Mucosa of stomach (tissue), 1 donor: ENCODE measurements around the gene BRIX1.
A peak's percentile ranks its signal among the peaks of the same experiment; 100 is the strongest.

ENCODE experiments used
- H3K27me3 ChIP-seq: one replicate; pipeline ENCODE4 v1.7.0; 2013; ENCODE audit warnings: mild to moderate bottlenecking, low read length; ENCODE audit not compliant: control insufficient read depth, insufficient read depth
- H3K36me3 ChIP-seq: one replicate; pipeline ENCODE4 v1.7.0; 2013; ENCODE audit warnings: low read length; ENCODE audit not compliant: control insufficient read depth, insufficient read depth
- H3K4me1 ChIP-seq: one replicate; pipeline ENCODE4 v1.7.0; 2013; ENCODE audit warnings: mild to moderate bottlenecking, low read length; ENCODE audit not compliant: control insufficient read depth, insufficient read depth
- H3K4me3 ChIP-seq: one replicate; pipeline ENCODE4 v1.7.0; 2013; ENCODE audit warnings: low read length
- H3K9ac ChIP-seq: one replicate; pipeline ENCODE4 v1.7.0; 2013; ENCODE audit warnings: mild to moderate bottlenecking, low read length, moderate library complexity
- H3K9me3 ChIP-seq: one replicate; pipeline ENCODE4 v1.7.0; 2013; ENCODE audit warnings: mild to moderate bottlenecking, low read length, moderate library complexity; ENCODE audit not compliant: control insufficient read depth
- donor health status: Pancreatic carcinoma.

The BRIX1 gene

GRCh38 chr5:34894716-34895115, 20.8 kb upstream of the BRIX1 start:
- Histone ChIP-seq H3K36me3 (no peaks in the 10 kb centered on the region), H3K27me3 (no peaks in the 10 kb centered on the region), H3K4me1 (no peaks in the 10 kb centered on the region), H3K4me3 (no peak overlapping the region), H3K9me3 (no peaks in the 10 kb centered on the region), H3K9ac (no peak overlapping the region)

DNA sequence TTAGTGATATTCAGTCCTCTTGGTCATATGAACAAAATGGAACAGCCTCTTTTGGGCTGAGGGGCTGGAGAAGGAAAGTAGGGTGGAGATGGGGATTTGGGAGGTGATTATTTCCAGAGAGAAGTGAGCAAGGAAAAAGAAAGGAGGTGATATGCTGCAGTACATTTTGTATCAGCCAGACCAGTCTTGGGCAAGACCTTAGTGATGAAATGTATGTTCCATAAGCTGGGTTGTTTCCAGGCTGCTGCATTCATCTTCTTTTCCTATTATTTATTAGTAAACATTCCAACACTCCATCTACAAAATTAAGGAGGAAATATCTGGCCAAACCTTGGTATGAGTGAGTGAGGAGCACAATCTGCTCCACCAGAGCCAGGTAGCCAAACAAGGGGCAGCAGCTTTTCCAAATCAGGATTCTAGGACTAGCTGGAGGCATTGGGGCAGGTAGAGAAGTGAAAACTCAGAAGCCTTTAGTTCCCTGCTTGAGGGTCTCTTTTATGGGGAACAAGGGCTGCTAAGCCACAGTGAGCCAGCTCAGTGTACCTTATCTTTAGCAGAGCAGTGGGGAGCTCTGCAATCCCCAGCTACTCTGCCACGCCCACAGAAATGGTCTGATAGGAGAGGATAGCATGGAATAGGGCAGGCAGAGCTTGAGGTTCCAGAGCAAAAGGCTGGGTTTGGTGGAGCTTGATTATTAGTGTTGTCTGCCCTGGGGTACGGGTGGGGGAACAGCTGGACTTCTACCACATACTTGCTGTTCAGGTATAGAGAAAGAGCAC, 19.7 kb upstream of the BRIX1 start:
- H3K27me3 ChIP-seq, result no peaks in the 10 kb centered on the region
- H3K4me1 ChIP-seq, result no peaks in the 10 kb centered on the region
- no peaks in the 10 kb centered on the region for H3K9me3 ChIP-seq
- H3K36me3 ChIP-seq, result no peaks in the 10 kb centered on the region
- H3K9ac ChIP-seq, result no peak overlapping the region
- no peak overlapping the region for H3K4me3 ChIP-seq

- Histone ChIP-seq H3K4me1 (no peaks in the 10 kb centered on the region), H3K4me3 (no peak overlapping the region), H3K27me3 (no peaks in the 10 kb centered on the region), H3K9ac (no peak overlapping the region), H3K9me3 (no peaks in the 10 kb centered on the region), H3K36me3 (no peaks in the 10 kb centered on the region)
Measured at GRCh38 chr5:34897646-34898045, 17.9 kb upstream of the BRIX1 start.

GRCh38 chr5:34898258-34898895, 17.1 kb upstream of the BRIX1 start:
- no peak overlapping the region for H3K4me3 ChIP-seq
- H3K36me3 ChIP-seq, result no peaks in the 10 kb centered on the region
- H3K4me1 ChIP-seq, result no peaks in the 10 kb centered on the region
- no peaks in the 10 kb centered on the region for H3K9me3 ChIP-seq
- H3K9ac ChIP-seq, result no peak overlapping the region
- H3K27me3 ChIP-seq, result no peaks in the 10 kb centered on the region

DNA sequence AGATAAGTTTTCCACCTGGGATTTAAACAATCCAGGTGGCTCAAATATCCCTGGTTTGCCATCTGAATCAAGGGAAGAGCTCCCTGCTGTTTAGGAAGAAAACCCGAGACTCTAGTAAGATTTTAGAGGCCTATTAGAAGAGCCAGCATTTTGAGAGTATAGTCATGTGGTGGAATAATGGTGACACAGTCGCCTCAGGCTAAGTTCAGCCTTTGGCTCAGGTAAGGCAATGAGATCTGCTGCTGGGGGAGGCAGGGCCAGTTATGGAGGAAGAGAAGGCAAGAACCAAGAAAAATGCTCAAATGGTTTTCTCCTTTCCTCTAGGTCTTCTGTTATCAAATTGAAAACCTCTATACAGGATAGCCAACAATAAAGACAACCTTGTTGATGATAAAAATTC, 16.4 kb upstream of the BRIX1 start:
- H3K4me3 ChIP-seq, result no peak overlapping the region
- H3K27me3 ChIP-seq, result no peaks in the 10 kb centered on the region
- no peaks in the 10 kb centered on the region for H3K9me3 ChIP-seq
- no peak overlapping the region for H3K9ac ChIP-seq
- H3K36me3 ChIP-seq, result no peaks in the 10 kb centered on the region
- no peaks in the 10 kb centered on the region for H3K4me1 ChIP-seq

GRCh38 chr5:34900652-34901051, 14.9 kb upstream of the BRIX1 start:
- Histone ChIP-seq H3K4me1 (no peaks in the 10 kb centered on the region), H3K9me3 (no peaks in the 10 kb centered on the region), H3K27me3 (no peaks in the 10 kb centered on the region), H3K36me3 (no peaks in the 10 kb centered on the region), H3K9ac (no peak overlapping the region), H3K4me3 (no peak overlapping the region)

DNA sequence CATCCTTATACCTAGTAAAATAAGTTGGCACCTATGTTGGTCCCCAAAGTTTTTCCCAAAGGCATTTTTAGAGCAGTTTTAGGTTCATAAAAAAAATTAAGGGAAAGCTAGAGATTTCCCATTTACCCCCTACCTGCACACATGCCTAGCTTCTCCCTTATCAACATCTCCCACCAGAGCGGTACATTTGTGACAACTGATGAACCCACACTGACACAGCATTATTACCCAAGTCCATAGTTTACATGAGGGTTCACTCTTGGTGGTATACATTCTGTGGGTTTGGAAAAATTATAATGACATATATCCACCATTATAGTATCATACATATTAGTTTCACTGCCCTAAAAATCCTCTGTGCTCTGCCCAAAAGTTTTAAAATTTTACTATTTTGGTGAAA, 12.3 kb upstream of the BRIX1 start:
- Histone ChIP-seq H3K27me3 (no peaks in the 10 kb centered on the region), H3K4me1 (no peaks in the 10 kb centered on the region)

GRCh38 chr5:34905564-34905963, 9.9 kb upstream of the BRIX1 start:
- H3K9ac ChIP-seq, result no peak overlapping the region
- H3K4me3 ChIP-seq, result no peak overlapping the region
- H3K4me1 ChIP-seq, result no peaks in the 10 kb centered on the region
- no peaks in the 10 kb centered on the region for H3K27me3 ChIP-seq
- no peaks in the 10 kb centered on the region for H3K9me3 ChIP-seq
- no peaks in the 10 kb centered on the region for H3K36me3 ChIP-seq

More for the DNA sequence above, 12.3 kb upstream of the BRIX1 start:
- no peak overlapping the region for H3K4me3 ChIP-seq
- no peaks in the 10 kb centered on the region for H3K36me3 ChIP-seq
- no peak overlapping the region for H3K9ac ChIP-seq
- no peaks in the 10 kb centered on the region for H3K9me3 ChIP-seq

DNA sequence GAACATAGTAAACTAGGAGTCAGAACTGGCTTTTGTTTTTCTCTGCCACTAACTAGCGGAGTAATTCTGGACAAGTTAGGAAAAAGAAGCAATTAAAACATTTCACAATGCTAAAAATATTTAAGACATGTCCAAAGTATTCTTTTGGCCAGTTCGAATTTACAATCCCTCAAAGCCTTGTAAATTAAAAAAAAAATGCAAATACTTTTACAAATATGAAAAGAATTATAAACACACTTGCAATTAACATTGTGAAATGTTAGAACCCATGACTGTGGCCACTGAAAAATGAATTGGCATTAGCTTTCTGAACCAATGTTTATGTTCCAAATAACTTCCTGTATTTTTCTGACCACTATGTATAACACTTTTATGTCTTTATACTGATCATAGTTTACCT, 2.4 kb upstream of the BRIX1 start:
- Histone ChIP-seq H3K4me3 (no peak overlapping the region), H3K27me3 (no peaks in the 10 kb centered on the region), H3K9ac (no peak overlapping the region), H3K9me3 (no peaks in the 10 kb centered on the region), H3K36me3 (peaks cover 4% of the 10 kb centered on the region), H3K4me1 (no peaks in the 10 kb centered on the region)

- Histone ChIP-seq H3K9ac (peak overlapping the region; percentile 83), H3K36me3 (peaks cover 4% of the 10 kb centered on the region), H3K27me3 (no peaks in the 10 kb centered on the region), H3K4me1 (no peaks in the 10 kb centered on the region), H3K9me3 (no peaks in the 10 kb centered on the region), H3K4me3 (peak overlapping the region; percentile 80)
Measured at GRCh38 chr5:34914671-34915138, 806 bp upstream of the BRIX1 start.

DNA sequence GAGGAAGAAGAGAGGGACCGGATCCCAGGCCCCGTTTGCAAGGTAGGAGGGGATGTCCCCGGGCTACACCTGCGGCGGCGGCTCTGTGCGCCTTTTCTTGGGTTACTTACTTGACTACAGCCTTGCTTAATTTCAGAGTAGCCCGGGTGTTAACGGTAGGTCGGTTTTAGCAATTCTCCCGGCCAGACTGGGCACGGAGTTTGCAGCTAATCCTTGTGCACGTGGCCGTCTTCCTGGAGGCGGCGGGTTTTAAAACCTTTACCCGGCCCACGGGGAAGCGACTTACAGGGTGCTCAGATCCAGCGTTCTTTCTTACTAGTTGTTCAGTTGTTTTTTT, 313 bp downstream of the BRIX1 start:
- no peaks in the 10 kb centered on the region for H3K4me1 ChIP-seq
- no peaks in the 10 kb centered on the region for H3K27me3 ChIP-seq
- H3K9ac ChIP-seq, result peak overlapping the region; percentile 83
- H3K36me3 ChIP-seq, result peaks cover 4% of the 10 kb centered on the region
- H3K9me3 ChIP-seq, result no peaks in the 10 kb centered on the region
- peak overlapping the region; percentile 80 for H3K4me3 ChIP-seq

DNA sequence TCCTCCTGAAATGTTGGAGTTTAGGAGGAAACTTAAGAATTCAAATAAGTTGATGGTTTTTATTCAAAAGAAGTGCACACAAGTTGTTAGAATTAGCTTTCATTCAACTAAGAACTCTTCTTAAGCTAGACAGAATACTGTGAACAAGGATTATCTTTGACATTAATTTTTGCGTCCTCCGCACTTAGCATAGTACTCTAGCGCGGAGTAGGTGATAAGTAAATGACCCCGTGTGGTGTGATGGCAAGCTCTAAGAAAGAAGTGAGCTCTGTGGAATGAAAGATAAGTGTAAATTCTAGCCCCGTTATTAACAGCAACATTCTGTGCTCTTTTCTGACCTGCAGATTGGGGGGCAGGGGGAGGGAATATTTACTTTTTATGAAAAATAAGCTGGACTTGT, 1.0 kb downstream of the BRIX1 start:
- H3K4me1 ChIP-seq, result no peaks in the 10 kb centered on the region
- H3K27me3 ChIP-seq, result no peaks in the 10 kb centered on the region
- peak overlapping the region; percentile 83 for H3K9ac ChIP-seq
- H3K9me3 ChIP-seq, result no peaks in the 10 kb centered on the region
- peak overlapping the region; percentile 80 for H3K4me3 ChIP-seq
- peaks cover 2% of the 10 kb centered on the region for H3K36me3 ChIP-seq
